Hematopoietic multipotent progenitor cell (in vitro differentiated cells): ENCODE results near the gene SLC22A17. TPM values are rescaled to one million over a fixed set of nuclear protein-coding genes. Genes with fewer than 3 reads are reported as not detected.
A peak's percentile ranks its signal among the peaks of the same experiment; 100 is the strongest.

Source experiments
- DNase-seq, 3 donors: peaks; one replicate each; pipeline ENCODE4 v3.0.0-alpha.2; 2011 to 2015; ENCODE audit warnings: low read depth in 2 of 3, low spot score in 2 of 3
- total RNA-seq: library from RNA; depleted of rRNA; stranded (reverse); fragments of >200 nt; gene quantifications from one replicate; pipeline ENCODE4 v1.2.3, GENCODE V29; 2012

Gene SLC22A17
- total RNA-seq, 1 donor, result 23.4 TPM

DNA sequence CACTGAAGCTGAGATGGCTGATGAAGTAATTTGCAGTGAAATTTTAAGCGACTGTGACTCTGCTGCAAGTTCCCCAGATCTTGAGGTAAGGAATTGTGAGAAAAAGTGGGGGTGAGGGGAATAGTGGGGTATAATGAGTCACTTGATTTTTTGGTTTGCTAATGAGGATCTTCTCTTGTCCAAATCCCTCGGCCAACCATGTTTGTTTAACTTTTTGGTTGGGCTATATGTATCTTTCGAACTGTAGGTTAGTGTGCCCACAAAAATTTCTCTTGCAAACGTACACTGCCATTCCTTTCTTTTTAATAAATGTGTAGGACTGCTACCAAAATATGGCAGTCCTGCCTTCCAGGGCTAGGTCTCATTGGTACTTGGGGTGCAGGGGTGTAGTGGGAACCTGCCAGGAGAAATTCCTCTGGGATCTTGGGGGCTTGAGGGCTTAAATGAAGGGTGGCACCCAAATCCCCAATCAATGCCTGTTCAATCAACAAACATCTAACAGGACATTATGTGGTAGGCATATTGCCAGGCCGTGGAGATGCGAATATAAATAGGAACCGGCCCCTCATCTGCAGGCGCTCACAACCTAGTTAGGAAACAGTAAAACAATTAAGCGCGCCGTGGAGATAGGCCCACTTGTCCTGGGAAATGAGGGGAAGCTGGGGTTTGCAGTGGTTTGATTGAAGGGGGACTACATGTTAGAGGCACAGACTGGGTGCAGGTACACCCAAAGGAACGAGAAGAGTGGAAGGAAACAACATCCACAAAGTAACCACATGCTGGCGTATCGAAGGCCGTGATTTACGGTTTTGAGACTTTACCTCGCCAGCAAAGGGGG, 32.7 kb downstream of the SLC22A17 start:
- no peak for DNase-seq

GRCh38 chr14:23316300-23316699, 36.4 kb downstream of the SLC22A17 start:
- DNase-seq, result no peak

DNA sequence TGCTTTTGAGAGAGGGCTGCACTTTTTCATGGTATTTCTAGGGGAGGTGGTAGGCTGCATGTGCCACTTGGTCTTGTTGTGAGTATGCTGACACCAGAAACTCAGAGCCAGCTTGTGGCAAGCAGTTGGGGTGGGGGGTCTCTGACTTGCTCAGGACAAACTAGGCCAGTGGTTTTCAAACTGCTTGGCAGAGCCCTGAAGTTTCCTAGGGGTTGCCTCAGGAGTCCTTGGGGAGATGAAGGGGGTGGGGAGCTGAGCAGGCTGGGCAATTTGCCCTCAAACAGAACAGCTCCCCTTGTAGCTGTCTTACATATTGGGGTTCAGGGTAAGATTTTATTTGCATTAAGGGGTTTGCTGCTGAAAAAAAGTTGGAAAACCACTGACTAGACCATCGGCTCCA, 42.1 kb downstream of the SLC22A17 start:
- no peak for DNase-seq

GRCh38 chr14:23308721-23309445, 43.8 kb downstream of the SLC22A17 start:
- DNase-seq, result no peak

DNA sequence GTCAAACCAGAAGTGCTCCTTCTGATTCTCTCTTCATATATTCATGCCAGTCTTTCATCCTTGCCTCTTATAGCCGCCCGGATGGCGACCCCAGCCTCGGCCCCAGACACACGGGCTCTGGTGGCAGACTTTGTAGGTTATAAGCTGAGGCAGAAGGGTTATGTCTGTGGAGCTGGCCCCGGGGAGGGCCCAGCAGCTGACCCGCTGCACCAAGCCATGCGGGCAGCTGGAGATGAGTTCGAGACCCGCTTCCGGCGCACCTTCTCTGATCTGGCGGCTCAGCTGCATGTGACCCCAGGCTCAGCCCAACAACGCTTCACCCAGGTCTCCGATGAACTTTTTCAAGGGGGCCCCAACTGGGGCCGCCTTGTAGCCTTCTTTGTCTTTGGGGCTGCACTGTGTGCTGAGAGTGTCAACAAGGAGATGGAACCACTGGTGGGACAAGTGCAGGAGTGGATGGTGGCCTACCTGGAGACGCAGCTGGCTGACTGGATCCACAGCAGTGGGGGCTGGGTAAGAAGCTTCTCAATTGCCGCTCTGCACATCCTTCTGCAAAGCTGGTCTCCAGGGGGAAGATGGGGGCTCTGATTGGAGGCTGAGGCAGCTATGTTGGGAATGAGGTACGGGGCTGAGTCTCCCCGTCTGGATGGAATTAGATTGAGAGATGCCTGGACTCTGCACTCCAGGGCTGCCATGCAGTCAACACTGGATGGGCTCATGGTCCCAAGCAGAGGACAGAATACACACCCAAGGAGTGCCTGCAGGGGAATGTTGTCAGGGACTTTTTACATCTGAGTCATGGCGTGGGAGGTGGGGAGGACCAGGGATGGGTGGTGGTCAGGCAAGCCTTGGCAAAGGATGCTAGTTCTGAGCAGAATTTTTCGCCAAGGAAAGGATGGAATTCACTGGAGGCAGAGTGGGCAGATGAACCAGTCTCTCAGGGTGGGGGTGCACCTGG, 44.7 kb downstream of the SLC22A17 start:
- no peak for DNase-seq

GRCh38 chr14:23307146-23307530, 45.5 kb downstream of the SLC22A17 start:
- DNase-seq, result no peak

GRCh38 chr14:23306412-23307145, 46.1 kb downstream of the SLC22A17 start, which contains the start of gene BCL2L2:
BCL2L2 (plus strand) TSS chr14:23306833; CDS start chr14:23307768, 935 bp downstream.
- DNase-seq, result peak in 2 of 3 donors; percentile 76 to 84

GRCh38 chr14:23302290-23303225, 50.1 kb downstream of the SLC22A17 start, which contains the start of gene PPP1R3E:
PPP1R3E (minus strand) TSS chr14:23302859; CDS start chr14:23302576, 283 bp downstream.
- peak; percentile 67 to 80 (median 76) for DNase-seq

DNA sequence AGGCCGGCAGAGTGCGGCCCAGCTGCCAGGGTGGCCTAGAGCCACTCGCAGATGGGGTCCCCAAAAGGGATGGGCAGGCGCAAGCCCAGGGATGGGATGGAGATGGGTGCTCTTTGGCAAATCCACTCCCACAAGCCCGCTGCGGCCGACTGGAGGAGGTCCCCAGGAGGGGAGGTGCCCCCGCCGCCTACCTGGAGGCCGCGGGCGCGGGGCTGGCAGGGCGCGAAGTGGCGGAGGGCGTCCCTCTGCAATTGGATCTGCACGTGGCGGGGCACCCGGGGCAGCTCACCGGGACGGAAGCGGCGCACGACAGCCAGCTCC, 50.8 kb downstream of the SLC22A17 start:
- no peak for DNase-seq

- peak; percentile 97 to 99 (median 98) for DNase-seq
Observed at GRCh38 chr14:23301288-23301968, 51.3 kb downstream of the SLC22A17 start.

GRCh38 chr14:23300687-23301223, 51.9 kb downstream of the SLC22A17 start:
- DNase-seq, result no peak

DNA sequence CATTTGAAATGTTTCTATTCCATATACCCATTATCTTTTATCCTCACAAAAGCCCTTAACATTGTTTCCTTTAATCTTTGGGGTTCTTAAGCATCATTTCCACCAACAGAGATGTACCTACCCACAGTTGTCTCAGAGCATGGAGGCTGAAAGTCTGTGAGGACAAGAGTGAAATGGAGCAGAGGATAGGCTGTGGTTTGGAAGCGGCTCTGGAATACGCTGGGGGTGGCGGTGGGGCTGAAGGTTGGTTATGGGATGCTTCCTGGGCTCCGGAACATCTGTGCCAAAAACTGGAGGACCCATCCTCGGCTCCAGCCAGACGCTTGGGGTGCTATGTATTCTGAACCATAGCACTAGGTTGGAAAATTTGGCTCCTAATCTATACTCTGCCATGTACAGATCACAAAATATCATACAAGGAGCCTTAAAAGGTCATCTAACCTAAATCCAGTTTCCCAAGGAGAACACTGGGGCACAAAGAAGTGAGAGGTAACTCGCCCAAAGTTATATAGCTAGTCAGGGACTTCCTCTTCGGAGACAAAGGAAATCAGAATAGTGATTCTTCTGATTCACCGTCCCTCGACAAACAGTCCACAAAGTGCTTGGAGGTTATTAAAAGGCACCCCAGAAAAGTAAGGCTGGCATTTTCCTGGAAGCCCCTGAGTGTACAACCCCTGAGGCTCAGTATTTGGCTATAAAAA, 52.6 kb downstream of the SLC22A17 start:
- DNase-seq, result no peak

- DNase-seq, result peak in 2 of 3 donors; percentile 63 to 73
Observed at GRCh38 chr14:23299211-23299957, 53.3 kb downstream of the SLC22A17 start.

- DNase-seq, result no peak
Observed at GRCh38 chr14:23297611-23298277, 54.9 kb downstream of the SLC22A17 start.

DNA sequence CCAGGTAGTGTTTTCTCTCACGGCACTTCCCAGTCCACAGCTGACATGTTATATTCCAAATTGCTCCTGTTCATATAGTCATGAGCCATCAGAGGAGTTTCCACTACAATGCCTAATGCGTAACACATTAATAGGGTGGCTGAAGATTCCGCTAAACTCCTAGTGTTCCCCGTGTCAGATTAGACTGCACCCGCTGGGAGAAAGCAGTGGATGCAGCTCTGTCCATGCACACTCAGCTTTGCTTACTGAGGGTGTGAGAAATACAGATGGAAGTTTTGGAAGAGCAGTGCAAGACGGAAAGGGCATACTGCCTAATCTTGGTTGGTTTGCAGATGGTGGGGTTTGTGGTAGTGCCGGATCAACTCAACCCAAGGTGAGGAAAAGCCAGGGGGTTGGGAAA, 55.6 kb downstream of the SLC22A17 start:
- DNase-seq, result no peak
